ENCODE measurements around the gene FNDC8.

GRCh38 chr17:35171834-35172233 lies 50.4 kb downstream of the FNDC8 start:
- TF ChIP-seq CTCF (IDR thresholded peaks at IDR 0.05; ENCODE audit: insufficient read depth, low read length) (no peak), POLR2AphosphoS5 (IDR thresholded peaks at IDR 0.05; ENCODE audit: low read depth) (no peak)

Data from HL-60 (cell line).